ENCODE measurements around the gene TENM3. TPM values are rescaled to one million over a fixed set of nuclear protein-coding genes. Genes with fewer than 3 reads are reported as not detected.

The TENM3 gene
- total and polyA plus RNA-seq, 2 of the 8 experiments (the other 6 are each of a cell fraction or from before 2014, with no cell fraction given): 36.9 to 69.3 TPM

DNA sequence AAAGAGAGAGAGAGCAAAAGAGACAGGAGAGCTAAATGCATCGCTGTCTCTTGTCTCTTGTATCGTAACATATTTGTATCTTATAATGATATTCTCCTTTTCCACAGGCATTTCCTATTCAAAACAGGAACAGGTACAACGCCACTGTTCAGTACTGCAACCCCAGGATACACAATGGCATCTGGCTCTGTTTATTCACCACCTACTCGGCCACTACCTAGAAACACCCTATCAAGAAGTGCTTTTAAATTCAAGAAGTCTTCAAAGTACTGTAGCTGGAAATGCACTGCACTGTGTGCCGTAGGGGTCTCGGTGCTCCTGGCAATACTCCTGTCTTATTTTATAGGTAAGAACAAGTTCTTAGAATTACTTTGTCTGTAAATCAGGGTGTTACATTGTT is 385.3 kb downstream of the TENM3 start:
- Histone ChIP-seq H3K27me3 (replicated peaks in 1 of 4; ENCODE audit: control insufficient read depth in 3 of 4, extremely low read depth in 1 of 4, insufficient read depth in 3 of 4, low read length in 3 of 4) (no peaks in the 10 kb centered on the region), H3K23me2 (ENCODE audit: low read depth, low read length) (no peaks in the 10 kb centered on the region), H2BK5ac (ENCODE audit: low read depth, low read length) (no peak overlapping the region), H3K23ac (ENCODE audit: insufficient read length) (no peak overlapping the region), H3K36me3 (ENCODE audit: control insufficient read depth in 2 of 4, insufficient read depth in 4 of 4, low read length in 3 of 4) (peaks cover 0 to 5% (median 0%) of the 10 kb centered on the region in 4 experiments; a peak in 4 of 8 replicates), H3K4me1 (replicated peaks in 1 of 4; ENCODE audit: control insufficient read depth in 3 of 4, insufficient read depth in 4 of 4, low read length in 3 of 4) (peaks cover 0 to 4% (median 0%) of the 10 kb centered on the region in 4 experiments; a peak in 2 of 7 replicates), H4K20me1 (replicated peaks in 1 of 2; ENCODE audit: control insufficient read depth in 1 of 2, insufficient read depth in 2 of 2, low read length in 2 of 2) (no peaks in the 10 kb centered on the region), H3K9ac (replicated peaks in 1 of 4; ENCODE audit: extremely low read depth in 1 of 4, low read depth in 3 of 4, low read length in 3 of 4) (no peak overlapping the region), H2AFZ (ENCODE audit: low read length) (no peak overlapping the region), H3K27ac (ENCODE audit: low read depth, low read length) (no peak overlapping the region), H3K4me3 (ENCODE audit: extremely low read depth in 1 of 4, insufficient read depth in 2 of 4, low read depth in 3 of 4, low read length in 4 of 4) (no peak overlapping the region), H2BK12ac (ENCODE audit: low read depth, low read length) (no peak overlapping the region), H3K4ac (replicated peaks; ENCODE audit: insufficient read length, low read depth, low read length) (no peak overlapping the region), H3K18ac (ENCODE audit: extremely low read depth, low read length) (no peak overlapping the region), H4K5ac (ENCODE audit: insufficient read length, low read depth, low read length) (no peak overlapping the region), H4K91ac (replicated peaks; ENCODE audit: insufficient read length, low read length) (no peak overlapping the region), H2BK20ac (ENCODE audit: low read length) (no peak overlapping the region), H2BK15ac (ENCODE audit: low read length) (no peak overlapping the region), H3K79me1 (ENCODE audit: low read depth, low read length) (no peaks in the 10 kb centered on the region; the same call in 1 of the 2 replicates), H3K4me2 (ENCODE audit: insufficient read depth in 1 of 2, low read depth in 2 of 2, low read length in 2 of 2) (no peak overlapping the region), H2AK5ac (ENCODE audit: low read depth, low read length) (no peak overlapping the region), H3K9me3 (ENCODE audit: insufficient read depth in 2 of 2, low read depth in 1 of 2, low read length in 1 of 2) (no peaks in the 10 kb centered on the region), H3K14ac (ENCODE audit: insufficient read length) (no peak overlapping the region), H2BK120ac (replicated peaks; ENCODE audit: low read depth, low read length) (no peak overlapping the region), H4K8ac (ENCODE audit: extremely low read depth, insufficient read depth, low read length) (no peak overlapping the region), H3K79me2 (ENCODE audit: control insufficient read depth in 1 of 2, insufficient read depth in 2 of 2, low read length in 2 of 2) (no peaks in the 10 kb centered on the region), H3K56ac (replicated peaks; ENCODE audit: insufficient read length, low read depth, low read length) (no peak overlapping the region)
- ChIA-PET POLR2A (ENCODE audit: partially characterized antibody) (no interaction called here), CTCF (ENCODE audit: partially characterized antibody) (no interaction called here)
- WGBS, 2 experiments (ENCODE audit: extremely low coverage in 1 of 2, insufficient coverage in 1 of 2, insufficient read length in 1 of 2, insufficient replicate concordance in 2 of 2, low coverage in 1 of 2, low lambda C conversion rate in 2 of 2, missing lambda C conversion rate in 1 of 2): 90% methylated on average over 6 of the region's 6 CpGs; no CpG with 5 or more reads in 1 of the 2 experiments
- DNase-seq (ENCODE audit: low read depth in 1 of 2, low spot score in 2 of 2): no peak
- FAIRE-seq: no peak
- no peak for TF ChIP-seq TAF7 (optimal IDR thresholded peaks at IDR 0.05; ENCODE audit: borderline replicate concordance, low read depth, low read length)
- TF ChIP-seq CTBP2 (IDR thresholded peaks at IDR 0.05; ENCODE audit: borderline replicate concordance, insufficient read depth, insufficient read length, low read length): no peak
- no peak for TF ChIP-seq CHD1 (IDR thresholded peaks at IDR 0.05; ENCODE audit: low read depth, low read length)
- TF ChIP-seq RAD21 (IDR thresholded peaks at IDR 0.05 in 1 of 2, conservative IDR thresholded peaks at IDR 0.05 in 1 of 2; ENCODE audit: low read depth in 2 of 2, low read length in 2 of 2): no peak
- no peak for TF ChIP-seq CBX8 (IDR thresholded peaks at IDR 0.05; ENCODE audit: borderline replicate concordance, low read depth, low read length)
- TF ChIP-seq MAFK (IDR thresholded peaks at IDR 0.05; ENCODE audit: low read depth, low read length): no peak
- no peak for TF ChIP-seq CEBPB (IDR thresholded peaks at IDR 0.05; ENCODE audit: low read depth, low read length)
- TF ChIP-seq NANOG (IDR thresholded peaks at IDR 0.05; ENCODE audit: insufficient read depth, low read depth, low read length, poor library complexity, severe bottlenecking): no peak
- TF ChIP-seq RNF2 (IDR thresholded peaks at IDR 0.05; ENCODE audit: borderline replicate concordance, low read depth, low read length, missing control alignments, poor library complexity, severe bottlenecking): no peak
- TF ChIP-seq NRF1 (IDR thresholded peaks at IDR 0.05; ENCODE audit: low read depth, low read length): no peak
- TF ChIP-seq FOSL1 (IDR thresholded peaks at IDR 0.05; ENCODE audit: insufficient read depth, low read depth, low read length): no peak
- TF ChIP-seq JUND (IDR thresholded peaks at IDR 0.05; ENCODE audit: low read length): no peak
- TF ChIP-seq EZH2 (IDR thresholded peaks at IDR 0.05; ENCODE audit: low read depth, low read length, severe bottlenecking): no peak
- no peak for TF ChIP-seq POU5F1 (IDR thresholded peaks at IDR 0.05; ENCODE audit: low read depth, low read length)
